Liver (tissue), 9 donors: ENCODE data around the gene TBCD. TPM values are rescaled to one million over a fixed set of nuclear protein-coding genes. Genes with fewer than 3 reads are reported as not detected.

ENCODE experiments used
- DNase-seq: peaks from one replicate; pipeline ENCODE4 v3.0.0-alpha.2; 2017; ENCODE audit warnings: low spot score
- H3K27ac ChIP-seq, 2 donors: one replicate each; pipeline ENCODE4 v1.7.0; 2013; ENCODE audit warnings: inconsistent platforms in 2 of 2, low read length in 2 of 2, control low read depth in 1 of 2, low read depth in 1 of 2, mild to moderate bottlenecking in 1 of 2
- H3K27me3 ChIP-seq, 4 donors: one replicate each; pipeline versions ENCODE4 v1.6.1 to v1.7.0; 2013; ENCODE audit warnings: low read length in 3 of 4, inconsistent platforms in 1 of 4, mild to moderate bottlenecking in 1 of 4, moderate library complexity in 1 of 4; ENCODE audit not compliant: control insufficient read depth in 4 of 4, insufficient read depth in 4 of 4
- H3K36me3 ChIP-seq, 4 donors: one replicate each; pipeline versions ENCODE4 v1.6.1 to v1.7.0; 2013; ENCODE audit warnings: low read length in 3 of 4, mild to moderate bottlenecking in 3 of 4, low read depth in 1 of 4, moderate library complexity in 1 of 4; ENCODE audit not compliant: control insufficient read depth in 4 of 4, insufficient read depth in 3 of 4
- H3K4me1 ChIP-seq, 4 donors: one replicate each; pipeline versions ENCODE4 v1.6.1 to v1.7.0; 2013; ENCODE audit warnings: low read length in 3 of 4, mild to moderate bottlenecking in 3 of 4, moderate library complexity in 1 of 4; ENCODE audit not compliant: control insufficient read depth in 4 of 4, insufficient read depth in 4 of 4
- H3K4me3 ChIP-seq, 3 donors: one replicate each; pipeline versions ENCODE4 v1.6.1 to v1.7.0; 2013; ENCODE audit warnings: low read length in 3 of 3, control low read depth in 1 of 3, low read depth in 1 of 3, mild to moderate bottlenecking in 1 of 3
- H3K9ac ChIP-seq, 2 donors: one replicate each; pipeline ENCODE4 v1.7.0; 2013; ENCODE audit warnings: low read length in 2 of 2, mild to moderate bottlenecking in 2 of 2, moderate library complexity in 2 of 2, control low read depth in 1 of 2, low read depth in 1 of 2
- H3K9me3 ChIP-seq, 4 donors: one replicate each; pipeline versions ENCODE4 v1.6.1 to v1.7.0; 2013; ENCODE audit warnings: low read length in 3 of 4; ENCODE audit not compliant: control insufficient read depth in 4 of 4
- EGR1 ChIP-seq, 2 donors: IDR thresholded peaks; 2 replicates each; pipeline ENCODE4 v1.6.1; 2016 to 2018; ENCODE audit warnings: antibody characterized with exemption in 2 of 2, low read depth in 2 of 2
- FOXA1 ChIP-seq: IDR thresholded peaks from 2 replicates; pipeline ENCODE4 v1.6.1; 2016; ENCODE audit warnings: antibody characterized with exemption
- FOXA2 ChIP-seq: IDR thresholded peaks from 2 replicates; pipeline ENCODE4 v1.6.1; 2016; ENCODE audit warnings: antibody characterized with exemption
- GABPA ChIP-seq, 2 donors: IDR thresholded peaks in 1 of 2; conservative IDR thresholded peaks in 1 of 2; 2 replicates each; pipeline ENCODE4 v1.6.1; 2016; ENCODE audit warnings: antibody characterized with exemption in 2 of 2, mild to moderate bottlenecking in 1 of 2, moderate library complexity in 1 of 2
- HNF4A ChIP-seq, 2 donors: conservative IDR thresholded peaks; 2 replicates each; pipeline ENCODE4 v1.6.1; 2016; ENCODE audit warnings: antibody characterized with exemption in 2 of 2, mild to moderate bottlenecking in 2 of 2
- HNF4G ChIP-seq: IDR thresholded peaks from 2 replicates; pipeline ENCODE4 v1.6.1; 2016; ENCODE audit warnings: antibody characterized with exemption
- JUND ChIP-seq, 2 donors: IDR thresholded peaks; 2 replicates each; pipeline ENCODE4 v1.6.1; 2016; ENCODE audit warnings: antibody characterized with exemption in 2 of 2
- MAX ChIP-seq: IDR thresholded peaks from 2 replicates; pipeline ENCODE4 v1.6.1; 2016; ENCODE audit warnings: antibody characterized with exemption
- NR2F2 ChIP-seq: IDR thresholded peaks from 2 replicates; pipeline ENCODE4 v1.6.1; 2016; ENCODE audit warnings: antibody characterized with exemption
- RAD21 ChIP-seq, 2 donors: IDR thresholded peaks; 2 replicates each; pipeline ENCODE4 v1.6.1; 2016; ENCODE audit warnings: antibody characterized with exemption in 2 of 2, mild to moderate bottlenecking in 2 of 2
- RXRA ChIP-seq, 2 donors: IDR thresholded peaks; 2 replicates each; pipeline ENCODE4 v1.6.1; 2017 to 2018; ENCODE audit warnings: antibody characterized with exemption in 2 of 2, mild to moderate bottlenecking in 1 of 2
- SP1 ChIP-seq: IDR thresholded peaks from 2 replicates; pipeline ENCODE4 v1.6.1; 2018; ENCODE audit warnings: antibody characterized with exemption, mild to moderate bottlenecking
- TAF1 ChIP-seq: conservative IDR thresholded peaks from 2 replicates; pipeline ENCODE4 v1.6.1; 2016; ENCODE audit warnings: antibody characterized with exemption, mild to moderate bottlenecking
- YY1 ChIP-seq: IDR thresholded peaks from 2 replicates; pipeline ENCODE4 v1.6.1; 2016; ENCODE audit warnings: antibody characterized with exemption, mild to moderate bottlenecking
- ZBTB33 ChIP-seq: IDR thresholded peaks from 2 replicates; pipeline ENCODE4 v1.6.1; 2016; ENCODE audit warnings: antibody characterized with exemption
- WGBS: extraction: QIAGEN DNeasy Blood & Tissue Kit; methylation state at CpG from one replicate; pipeline ENCODE4 v1.1.7; 2013; 5-methylcytosine and 5-hydroxymethylcytosine counted together
- polyA plus RNA-seq, 2 donors: library from polyadenylated mRNA; stranded (reverse) in 1 of 2; unstranded in 1 of 2; fragments of 200-250 nt in 1 of 2; fragments of >200 nt in 1 of 2; fragmentation: Nextera tagmentation in 1 of 2; extraction: Ambion mirVana in 1 of 2; gene quantifications; one replicate each; pipeline versions ENCODE4 v1.2.1 to v1.2.3, GENCODE V29; 2013 to 2015
- total RNA-seq, 2 donors: library from RNA; depleted of rRNA; stranded (reverse); fragments of >200 nt; gene quantifications; one replicate each; pipeline ENCODE4 v1.2.3, GENCODE V29; 2014
- TF ChIP-seq, protein P1 (sequence below): IDR thresholded peaks from 2 replicates; pipeline ENCODE4 v1.6.1; 2016; ENCODE audit warnings: antibody characterized with exemption, mild to moderate bottlenecking
- TF ChIP-seq, protein P2 (sequence below): IDR thresholded peaks from 2 replicates; pipeline ENCODE4 v1.6.1; 2016; ENCODE audit warnings: antibody characterized with exemption
- TF ChIP-seq, protein P3 (sequence below): fragments of 150-350 bp; IDR thresholded peaks from 2 replicates; pipeline ENCODE4 v1.5.1; 2017; ENCODE audit warnings: improper control_type of control experiment, low read depth, low read length; ENCODE audit not compliant: missing input control
- donor health status: healthy.
- donor health status: healthy.
- donor health status: healthy.
- donor health status: healthy.
- donor health status: healthy.

TBCD gene
- total and polyA plus RNA-seq, 4 donors = 29.8 to 42.2 (median 33.0) TPM

DNA sequence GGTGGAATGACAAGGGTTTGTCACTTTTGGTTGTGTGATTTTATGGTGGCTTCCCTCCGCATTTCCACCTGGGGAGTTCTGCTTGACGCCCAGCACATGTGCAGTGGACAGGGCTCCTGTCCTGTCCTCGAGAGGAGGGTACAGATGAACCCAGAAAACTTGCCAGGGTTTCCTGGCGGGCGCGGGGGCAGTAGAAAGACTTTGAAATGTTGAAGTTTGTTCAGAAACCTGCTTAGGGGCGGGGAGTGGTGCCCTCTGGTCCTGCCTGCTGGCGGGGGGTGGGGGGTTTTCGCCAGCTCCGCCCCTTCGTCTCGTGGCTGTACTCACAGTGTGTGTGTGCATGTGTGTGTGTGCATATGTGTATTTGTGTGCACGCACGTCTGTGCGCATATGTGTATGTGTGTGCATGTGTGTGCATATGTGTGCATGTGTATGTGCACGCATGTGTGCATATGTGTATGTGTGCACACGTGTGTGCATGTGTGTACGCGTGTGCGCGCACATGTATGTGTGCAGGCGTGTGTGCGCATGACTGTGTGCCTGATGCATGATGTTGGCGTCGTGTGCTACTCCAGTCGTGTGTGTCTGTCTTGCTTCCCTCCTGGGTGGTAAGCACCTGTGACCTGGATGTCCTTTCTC, 28.6 kb upstream of the TBCD start:
- Histone ChIP-seq H3K36me3 (peaks cover 9 to 40% (median 19%) of the 10 kb centered on the region in 4 donors), H3K27me3 (no peaks in the 10 kb centered on the region)

More for the DNA sequence above, 28.6 kb upstream of the TBCD start:
- H3K9ac ChIP-seq = no peak overlapping the region
- 89% methylated on average over 26 of the region's 26 CpGs for WGBS
- no peak overlapping the region for H3K4me3 ChIP-seq
- TF ChIP-seq HNF4A (conservative IDR thresholded peaks at IDR 0.05) = no peak
- no peak for TF ChIP-seq ZBTB33
- no peak for TF ChIP-seq NR2F2
- no peak for TF ChIP-seq JUND (IDR thresholded peaks at IDR 0.05)
- no peak for TF ChIP-seq HNF4G
- no peak for TF ChIP-seq FOXA1
- TF ChIP-seq, protein P1, sequence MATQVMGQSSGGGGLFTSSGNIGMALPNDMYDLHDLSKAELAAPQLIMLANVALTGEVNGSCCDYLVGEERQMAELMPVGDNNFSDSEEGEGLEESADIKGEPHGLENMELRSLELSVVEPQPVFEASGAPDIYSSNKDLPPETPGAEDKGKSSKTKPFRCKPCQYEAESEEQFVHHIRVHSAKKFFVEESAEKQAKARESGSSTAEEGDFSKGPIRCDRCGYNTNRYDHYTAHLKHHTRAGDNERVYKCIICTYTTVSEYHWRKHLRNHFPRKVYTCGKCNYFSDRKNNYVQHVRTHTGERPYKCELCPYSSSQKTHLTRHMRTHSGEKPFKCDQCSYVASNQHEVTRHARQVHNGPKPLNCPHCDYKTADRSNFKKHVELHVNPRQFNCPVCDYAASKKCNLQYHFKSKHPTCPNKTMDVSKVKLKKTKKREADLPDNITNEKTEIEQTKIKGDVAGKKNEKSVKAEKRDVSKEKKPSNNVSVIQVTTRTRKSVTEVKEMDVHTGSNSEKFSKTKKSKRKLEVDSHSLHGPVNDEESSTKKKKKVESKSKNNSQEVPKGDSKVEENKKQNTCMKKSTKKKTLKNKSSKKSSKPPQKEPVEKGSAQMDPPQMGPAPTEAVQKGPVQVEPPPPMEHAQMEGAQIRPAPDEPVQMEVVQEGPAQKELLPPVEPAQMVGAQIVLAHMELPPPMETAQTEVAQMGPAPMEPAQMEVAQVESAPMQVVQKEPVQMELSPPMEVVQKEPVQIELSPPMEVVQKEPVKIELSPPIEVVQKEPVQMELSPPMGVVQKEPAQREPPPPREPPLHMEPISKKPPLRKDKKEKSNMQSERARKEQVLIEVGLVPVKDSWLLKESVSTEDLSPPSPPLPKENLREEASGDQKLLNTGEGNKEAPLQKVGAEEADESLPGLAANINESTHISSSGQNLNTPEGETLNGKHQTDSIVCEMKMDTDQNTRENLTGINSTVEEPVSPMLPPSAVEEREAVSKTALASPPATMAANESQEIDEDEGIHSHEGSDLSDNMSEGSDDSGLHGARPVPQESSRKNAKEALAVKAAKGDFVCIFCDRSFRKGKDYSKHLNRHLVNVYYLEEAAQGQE = no peak
- no peak for TF ChIP-seq GABPA (IDR thresholded peaks at IDR 0.05 in 1 of 2, conservative IDR thresholded peaks at IDR 0.05 in 1 of 2)
- no peak for TF ChIP-seq RAD21 (IDR thresholded peaks at IDR 0.05)
- no peak for TF ChIP-seq YY1
- TF ChIP-seq MAX = no peak
- TF ChIP-seq SP1 = no peak
- no peak for TF ChIP-seq TAF1
- TF ChIP-seq, protein P2, sequence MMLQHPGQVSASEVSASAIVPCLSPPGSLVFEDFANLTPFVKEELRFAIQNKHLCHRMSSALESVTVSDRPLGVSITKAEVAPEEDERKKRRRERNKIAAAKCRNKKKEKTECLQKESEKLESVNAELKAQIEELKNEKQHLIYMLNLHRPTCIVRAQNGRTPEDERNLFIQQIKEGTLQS = no peak
- no peak for TF ChIP-seq FOXA2
- TF ChIP-seq RXRA (IDR thresholded peaks at IDR 0.05) = no peak
- TF ChIP-seq, protein P3, sequence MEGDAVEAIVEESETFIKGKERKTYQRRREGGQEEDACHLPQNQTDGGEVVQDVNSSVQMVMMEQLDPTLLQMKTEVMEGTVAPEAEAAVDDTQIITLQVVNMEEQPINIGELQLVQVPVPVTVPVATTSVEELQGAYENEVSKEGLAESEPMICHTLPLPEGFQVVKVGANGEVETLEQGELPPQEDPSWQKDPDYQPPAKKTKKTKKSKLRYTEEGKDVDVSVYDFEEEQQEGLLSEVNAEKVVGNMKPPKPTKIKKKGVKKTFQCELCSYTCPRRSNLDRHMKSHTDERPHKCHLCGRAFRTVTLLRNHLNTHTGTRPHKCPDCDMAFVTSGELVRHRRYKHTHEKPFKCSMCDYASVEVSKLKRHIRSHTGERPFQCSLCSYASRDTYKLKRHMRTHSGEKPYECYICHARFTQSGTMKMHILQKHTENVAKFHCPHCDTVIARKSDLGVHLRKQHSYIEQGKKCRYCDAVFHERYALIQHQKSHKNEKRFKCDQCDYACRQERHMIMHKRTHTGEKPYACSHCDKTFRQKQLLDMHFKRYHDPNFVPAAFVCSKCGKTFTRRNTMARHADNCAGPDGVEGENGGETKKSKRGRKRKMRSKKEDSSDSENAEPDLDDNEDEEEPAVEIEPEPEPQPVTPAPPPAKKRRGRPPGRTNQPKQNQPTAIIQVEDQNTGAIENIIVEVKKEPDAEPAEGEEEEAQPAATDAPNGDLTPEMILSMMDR = no peak
- TF ChIP-seq EGR1 (IDR thresholded peaks at IDR 0.05; ENCODE audit: low read depth in 2 of 2) = no peak
- no peaks in the 10 kb centered on the region for H3K9me3 ChIP-seq
- H3K4me1 ChIP-seq = peaks cover 0 to 13% (median 2%) of the 10 kb centered on the region in 4 donors
- no peak overlapping the region for H3K27ac ChIP-seq
- DNase-seq = no peak
